Muscle of back (tissue), 13 donors: ENCODE results near the gene CACNA2D1. TPM values are rescaled to one million over a fixed set of nuclear protein-coding genes. Genes with fewer than 3 reads are reported as not detected.

Experiments used
- DNase-seq, 3 donors: peaks; one replicate each; pipeline versions ENCODE4 v3.0.0 to v3.0.0-alpha.2; 2013
- long read RNA-seq, 9 donors: transcript quantifications; one replicate each; lab custom pipeline, GENCODE V29; 2026
- polyA plus RNA-seq, 10 donors: library from polyadenylated mRNA; unstranded; fragments of 120-200 nt; gene quantifications; one replicate each; pipeline ENCODE4 v1.2.1, GENCODE V29; 2013; ENCODE audit not compliant: insufficient read length in 10 of 10

The CACNA2D1 gene
- polyA plus RNA-seq, result 100 to 1,000 TPM in 7 of 10 donors, 10 to 100 TPM in 3; 79.1 to 158 (median 107) TPM
- long read RNA-seq, donor 1, partial matches to known transcripts, result 0 of 1 reads
- long read RNA-seq, donor 1, other reads (novel, unspliced or antisense), result 0 of 1 reads
- long read RNA-seq, donor 2, partial matches to known transcripts, result 0 of 1 reads
- long read RNA-seq, donor 2, other reads (novel, unspliced or antisense), result 0 of 1 reads
- long read RNA-seq, donor 3, result 0 reads
- long read RNA-seq, donor 4, partial matches to known transcripts, result 0 of 1 reads
- long read RNA-seq, donor 4, other reads (novel, unspliced or antisense), result 0 of 1 reads
- long read RNA-seq, donor 5, result 0 reads
- long read RNA-seq, donor 6, partial matches to known transcripts, result 6 of 6 reads
- long read RNA-seq, donor 6, other reads (novel, unspliced or antisense), result 0 of 6 reads
- long read RNA-seq, donor 7, partial matches to known transcripts, result 0 of 1 reads
- long read RNA-seq, donor 7, other reads (novel, unspliced or antisense), result 0 of 1 reads
- long read RNA-seq, donor 8, result 0 reads
- long read RNA-seq, donor 9, result 0 reads

- peak; percentile 81 to 91 (median 88) for DNase-seq
Measured at GRCh38 chr7:82443547-82444219, at the start of gene CACNA2D1. Gene CACNA2D1 (minus strand): TSS chr7:82443777.

DNA sequence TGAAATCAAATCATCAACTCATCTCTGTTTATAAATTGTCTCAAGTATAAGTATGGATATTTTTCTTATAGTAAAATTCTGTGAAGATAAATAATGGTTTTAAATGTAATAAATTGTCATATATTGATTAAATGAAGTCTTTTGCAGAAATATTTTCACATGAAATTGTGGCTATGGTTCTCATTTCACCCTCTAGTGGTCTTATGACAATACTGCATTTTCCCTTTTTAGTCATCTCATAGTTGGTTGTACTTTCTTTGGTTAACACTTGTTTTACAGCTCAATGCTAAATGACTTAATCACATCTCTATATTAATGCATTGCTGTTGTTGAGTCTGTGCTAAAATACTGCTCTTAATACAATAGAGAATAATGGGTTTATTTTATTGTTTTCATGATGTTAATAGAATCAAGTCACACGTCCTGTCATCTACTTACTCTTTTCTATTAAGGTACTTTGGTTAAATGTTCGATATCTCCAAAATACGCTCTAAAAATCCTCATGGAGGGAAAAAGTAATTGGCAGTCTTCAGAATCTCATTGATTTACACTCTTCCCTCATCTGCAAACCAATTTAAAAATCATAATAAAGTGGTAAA, 38.0 kb upstream of the CACNA2D1 start:
- DNase-seq, result peak in 2 of 3 donors; percentile 12 to 40

GRCh38 chr7:82477733-82478515, 34.3 kb upstream of the CACNA2D1 start:
- DNase-seq, result no peak

- no peak for DNase-seq
Measured at GRCh38 chr7:82472966-82473365, 29.4 kb upstream of the CACNA2D1 start.

DNA sequence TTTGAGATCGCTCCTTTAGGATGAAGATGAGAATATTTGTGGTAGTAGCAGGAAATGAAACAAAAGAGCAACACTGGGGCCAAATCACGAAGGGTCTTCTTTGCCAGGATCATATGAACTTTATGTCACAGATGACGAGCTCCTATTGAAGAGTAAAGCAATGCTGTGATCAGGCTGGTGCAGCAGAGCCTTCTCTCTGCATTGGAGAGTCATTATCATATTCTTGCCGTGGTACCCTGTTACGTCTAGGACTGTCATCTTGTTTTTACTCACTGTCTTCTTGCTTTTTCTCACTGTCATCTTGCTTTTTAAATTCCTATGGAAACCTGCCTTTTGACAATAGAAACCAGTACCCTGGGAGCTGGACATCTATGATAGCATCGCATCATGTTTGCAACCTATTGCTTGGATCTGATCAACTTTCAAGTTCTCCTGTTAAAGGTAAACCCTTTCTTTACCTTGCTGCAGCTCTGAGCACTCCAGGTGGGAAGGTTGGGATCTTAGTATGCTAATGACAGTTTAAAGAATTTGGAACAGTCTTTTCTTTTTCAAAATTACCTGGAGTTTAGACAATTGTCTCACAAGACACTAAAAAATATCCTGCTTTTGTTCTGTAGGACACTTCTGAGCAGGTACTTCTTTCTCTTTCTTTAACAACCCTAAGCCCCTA, 27.9 kb upstream of the CACNA2D1 start:
- no peak for DNase-seq

DNA sequence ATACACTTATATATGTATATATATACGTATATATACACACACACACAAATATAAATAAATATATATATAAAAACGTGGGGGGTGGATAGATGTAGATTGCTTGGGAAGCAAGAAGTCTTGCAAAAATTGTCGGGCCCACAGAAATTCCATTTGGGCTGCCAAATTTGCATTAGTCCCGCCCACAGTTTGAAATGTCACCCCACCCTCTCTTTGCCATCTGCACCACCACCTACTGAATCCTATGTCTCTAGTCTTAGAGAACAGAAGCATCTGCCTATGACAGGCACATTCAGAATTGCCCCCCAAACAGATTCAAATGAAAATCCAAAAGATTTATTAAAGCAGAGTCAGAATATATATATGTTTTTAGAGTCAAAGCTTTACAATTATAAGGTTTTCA, 25.6 kb upstream of the CACNA2D1 start:
- no peak for DNase-seq

GRCh38 chr7:82468435-82468834, 24.9 kb upstream of the CACNA2D1 start:
- DNase-seq, result no peak

DNA sequence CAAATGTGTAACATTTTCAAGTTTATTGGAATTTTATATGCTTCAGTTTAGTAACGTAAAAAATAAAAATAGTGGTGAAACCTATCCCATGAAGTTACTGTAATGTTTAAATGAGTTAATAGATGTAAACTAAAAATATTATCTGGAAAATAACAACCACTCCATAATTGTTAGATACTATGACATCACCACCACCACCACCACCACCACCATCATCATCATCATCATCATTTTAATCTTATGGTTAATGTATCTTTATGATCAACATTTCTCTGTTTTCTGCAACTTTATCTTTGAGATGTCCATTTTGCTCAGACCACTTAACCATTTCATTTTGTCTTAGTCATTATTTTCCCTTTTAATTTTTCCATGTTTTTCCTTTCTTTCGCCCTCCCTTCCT, 23.4 kb upstream of the CACNA2D1 start:
- no peak for DNase-seq

DNA sequence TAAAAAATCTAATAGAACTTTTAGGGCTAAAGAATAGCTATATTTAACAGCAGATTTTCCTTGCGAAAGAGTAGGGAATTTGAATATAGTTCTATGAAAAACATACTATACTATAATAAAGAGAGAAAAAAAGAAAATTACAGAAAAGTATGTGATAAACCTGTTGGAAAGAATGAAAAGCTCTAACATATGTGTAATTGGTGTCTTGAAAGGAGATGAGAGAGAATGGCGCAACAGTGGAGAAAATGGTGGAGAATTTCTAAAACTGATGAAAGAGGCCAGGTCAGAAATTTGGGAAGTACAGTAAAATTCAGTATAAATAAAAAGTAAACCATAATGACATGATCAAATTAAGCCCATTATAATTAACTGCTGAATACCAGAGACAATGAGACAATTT, 20.8 kb upstream of the CACNA2D1 start:
- no peak for DNase-seq

DNA sequence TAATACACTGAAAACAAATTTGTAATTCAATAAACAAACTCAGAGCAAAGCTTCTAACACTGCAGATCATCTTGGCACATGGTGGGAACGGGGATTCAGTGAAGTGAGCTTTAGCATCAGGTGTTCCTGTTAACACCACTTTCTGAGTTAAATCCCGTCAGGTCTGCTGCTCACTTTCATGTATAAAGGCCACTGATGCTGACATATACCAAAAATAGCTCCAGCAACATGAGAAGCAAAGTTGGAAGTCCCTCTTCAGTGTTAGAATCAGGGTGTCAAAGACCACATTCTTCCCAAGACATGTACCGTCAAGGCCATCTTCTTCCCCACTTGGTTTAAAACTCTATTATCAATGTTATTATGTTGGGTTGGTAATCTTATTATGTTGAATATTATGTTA, 11.7 kb upstream of the CACNA2D1 start:
- no peak for DNase-seq

GRCh38 chr7:82450759-82451158, 7.2 kb upstream of the CACNA2D1 start:
- no peak for DNase-seq

DNA sequence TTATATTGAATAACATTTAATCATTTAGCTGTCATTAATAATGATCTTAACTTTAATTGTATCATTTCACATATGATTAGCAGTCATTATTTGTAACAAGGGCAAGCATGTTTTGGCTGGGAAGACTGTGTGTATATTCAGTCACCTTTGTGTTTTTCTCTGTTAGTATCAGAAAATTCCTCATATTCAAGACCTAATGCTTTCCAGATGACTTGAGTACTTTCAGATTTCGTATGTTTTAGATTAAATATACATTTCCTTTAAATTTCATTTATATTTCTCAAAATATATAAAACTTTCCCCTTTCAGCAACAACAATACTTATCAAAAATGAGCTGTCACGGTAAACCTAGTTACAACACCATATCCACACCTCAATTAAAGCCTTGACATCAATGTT, 6.3 kb upstream of the CACNA2D1 start:
- peak in 1 of 3 donors; percentile 47 for DNase-seq

GRCh38 chr7:82446897-82447296, 3.3 kb upstream of the CACNA2D1 start:
- no peak for DNase-seq

DNA sequence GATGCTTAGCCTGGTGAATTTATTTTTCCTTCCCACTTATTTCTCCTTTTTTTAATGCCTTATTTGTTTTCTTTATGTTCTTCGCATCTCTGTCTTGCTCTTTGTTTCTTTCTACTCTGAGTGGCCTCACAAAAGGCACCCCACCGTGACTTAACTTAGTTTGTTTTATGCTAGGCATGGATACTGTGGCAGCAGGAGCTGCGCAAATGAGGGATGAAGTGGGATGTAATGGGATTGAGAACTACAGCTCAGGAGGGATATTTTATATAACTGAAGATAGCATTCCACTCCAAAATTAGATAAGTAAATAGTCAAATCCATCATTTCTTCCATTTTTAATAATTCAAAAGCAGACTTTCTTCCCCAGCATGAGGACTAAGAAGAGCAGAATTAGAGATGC, 1.7 kb upstream of the CACNA2D1 start:
- no peak for DNase-seq

DNA sequence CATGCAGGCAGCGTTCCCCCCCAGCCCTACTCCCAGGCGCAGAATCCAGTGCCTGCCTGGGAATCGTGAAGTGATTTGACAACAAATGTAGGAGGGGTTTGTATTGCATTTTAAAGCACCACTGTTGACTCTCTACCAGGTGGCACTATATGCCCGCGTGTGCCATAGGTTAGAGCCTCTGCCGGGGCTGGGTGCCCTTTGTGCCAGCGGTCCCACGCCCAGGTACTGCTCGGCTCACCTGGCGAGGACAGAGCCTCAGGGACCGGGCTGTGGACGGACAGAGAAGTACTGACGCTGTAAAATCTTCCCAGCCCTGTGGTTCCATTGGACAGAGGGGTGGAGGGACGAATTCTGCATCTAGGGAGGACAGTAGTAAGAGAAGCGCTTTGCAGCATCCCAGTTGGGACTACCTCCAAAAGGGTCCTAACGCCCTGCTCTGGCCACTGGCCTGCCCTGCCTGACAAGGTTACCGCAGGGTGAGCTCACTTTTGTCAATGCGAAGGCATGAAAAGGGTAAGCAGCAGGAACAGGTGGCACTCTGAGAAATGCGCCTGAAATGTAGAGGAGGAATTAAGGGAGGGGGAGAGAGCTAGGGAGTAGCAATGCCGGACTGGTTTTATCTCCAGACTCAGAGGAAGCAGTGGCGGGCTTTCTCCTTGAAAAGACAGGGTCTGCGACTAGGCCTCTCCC, 788 bp upstream of the CACNA2D1 start:
- DNase-seq, result peak in 2 of 3 donors; percentile 16 to 31

DNA sequence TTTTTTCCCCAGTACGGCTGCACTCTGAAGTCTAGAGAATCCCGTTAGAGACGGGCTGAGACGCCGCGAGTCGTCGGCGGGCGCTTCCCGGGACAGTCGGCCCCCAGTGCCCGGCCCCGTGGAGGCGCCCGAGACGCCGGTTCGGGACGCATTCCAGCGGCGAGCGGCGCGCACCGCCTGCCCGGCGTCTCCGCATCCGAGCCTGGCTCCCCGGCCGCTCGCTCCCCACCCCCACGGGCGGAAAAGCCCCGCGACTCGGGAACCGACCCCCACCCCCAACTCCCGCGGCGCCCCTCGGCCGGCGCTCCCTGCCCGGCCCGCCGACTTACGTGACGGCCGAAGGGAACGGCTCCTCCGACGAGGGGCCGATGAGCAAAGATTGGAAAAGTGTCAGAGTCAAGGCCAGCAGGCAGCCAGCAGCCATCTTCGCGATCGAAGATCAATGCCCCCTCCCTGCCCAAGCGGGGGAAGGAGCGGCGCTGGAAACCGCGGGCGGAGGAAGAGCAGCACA, 486 bp downstream of the CACNA2D1 start:
- peak in 2 of 3 donors; percentile 62 to 87 for DNase-seq

DNA sequence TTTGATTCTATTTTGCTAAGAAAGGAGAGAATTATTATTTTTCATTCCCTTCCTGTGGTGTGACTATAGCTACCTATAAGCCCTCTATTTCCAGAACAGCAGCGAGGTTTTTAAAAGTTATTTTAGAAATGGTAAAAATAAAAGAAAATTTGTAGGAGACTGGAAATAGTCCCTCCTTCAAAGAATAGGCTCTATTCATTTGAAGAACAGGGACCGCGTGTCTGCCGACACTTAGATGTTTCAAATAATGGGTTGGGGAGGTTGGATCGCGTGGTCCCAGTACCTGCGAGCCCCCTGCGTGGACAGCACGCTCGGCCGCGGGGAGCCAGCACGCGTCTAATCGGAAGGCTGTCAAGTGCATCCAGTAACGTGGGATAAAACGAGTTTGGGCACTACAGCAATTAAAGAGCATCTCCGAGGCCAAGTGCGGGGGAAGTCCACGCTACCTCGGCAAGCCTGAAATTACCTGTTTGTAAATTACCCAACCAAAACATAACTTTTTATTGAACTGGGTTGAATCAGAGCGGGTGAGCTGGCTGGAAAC, 1.0 kb downstream of the CACNA2D1 start:
- peak in 1 of 3 donors; percentile 36 for DNase-seq

- DNase-seq, result peak in 1 of 3 donors; percentile 42
Measured at GRCh38 chr7:82441669-82442478, 1.7 kb downstream of the CACNA2D1 start.

- DNase-seq, result no peak
Measured at GRCh38 chr7:82438521-82438920, 5.1 kb downstream of the CACNA2D1 start.
